HG03175 (cell line): ENCODE results near the gene POLR2C.

Experiments
- ATAC-seq: cut with Tn5 transposase; IDR thresholded peaks from one replicate; pipeline ENCODE4 v1.9.1; 2021; ENCODE audit warnings: mild to moderate bottlenecking, moderate library complexity; ENCODE audit not compliant: unreplicated experiment

The POLR2C gene

GRCh38 chr16:57500578-57501111 lies 38.2 kb downstream of the POLR2C start:
- ATAC-seq, result no peak

- no peak for ATAC-seq
Observed at GRCh38 chr16:57501492-57501891, 39.0 kb downstream of the POLR2C start.

GRCh38 chr16:57502048-57502775 lies 39.7 kb downstream of the POLR2C start:
- no peak for ATAC-seq

GRCh38 chr16:57503366-57503765 lies 40.9 kb downstream of the POLR2C start:
- ATAC-seq, result no peak

GRCh38 chr16:57504001-57504400 lies 41.5 kb downstream of the POLR2C start:
- ATAC-seq, result no peak

GRCh38 chr16:57504491-57504890 lies 42.0 kb downstream of the POLR2C start:
- no peak for ATAC-seq

- no peak for ATAC-seq
Observed at GRCh38 chr16:57505169-57505568, 42.7 kb downstream of the POLR2C start.

- no peak for ATAC-seq
Observed at GRCh38 chr16:57507136-57508034, 44.9 kb downstream of the POLR2C start.

- ATAC-seq, result no peak
Observed at GRCh38 chr16:57508035-57508425, 45.6 kb downstream of the POLR2C start.

- no peak for ATAC-seq
Observed at GRCh38 chr16:57509231-57509923, 46.9 kb downstream of the POLR2C start.

- no peak for ATAC-seq
Observed at GRCh38 chr16:57510016-57510871, 47.8 kb downstream of the POLR2C start.

- no peak for ATAC-seq
Observed at GRCh38 chr16:57512296-57513001, 50.0 kb downstream of the POLR2C start.

GRCh38 chr16:57513371-57514102 lies 51.1 kb downstream of the POLR2C start:
- no peak for ATAC-seq

- ATAC-seq, result no peak
Observed at GRCh38 chr16:57514371-57514770, 51.9 kb downstream of the POLR2C start.

GRCh38 chr16:57514791-57515600 lies 52.5 kb downstream of the POLR2C start:
- no peak for ATAC-seq

- no peak for ATAC-seq
Observed at GRCh38 chr16:57516176-57516725, 53.8 kb downstream of the POLR2C start.

- no peak for ATAC-seq
Observed at GRCh38 chr16:57516773-57517172, 54.3 kb downstream of the POLR2C start.
